ES-I3 (cell line): Measurements from ENCODE around the gene CAMSAP1.

Source experiments
- H3K36me3 ChIP-seq: 2 replicates; pipeline ENCODE4 v1.6.1; 2013; ENCODE audit warnings: mild to moderate bottlenecking, low read length, control low read depth, moderate library complexity; ENCODE audit not compliant: insufficient read depth
- H3K4me1 ChIP-seq: 2 replicates; pipeline ENCODE4 v1.6.1; 2013; ENCODE audit warnings: mild to moderate bottlenecking, control low read depth, low read length; ENCODE audit not compliant: insufficient read depth
- H3K9ac ChIP-seq: 2 replicates; pipeline ENCODE4 v1.6.1; 2013; ENCODE audit warnings: low read depth, mild to moderate bottlenecking, low read length, moderate library complexity
- H3K9me3 ChIP-seq: 2 replicates; pipeline ENCODE4 v1.6.1; 2013; ENCODE audit warnings: mild to moderate bottlenecking, low read length, moderate library complexity; ENCODE audit not compliant: control insufficient read depth, insufficient read depth

The CAMSAP1 gene

GRCh38 chr9:135822374-135822755 lies 85.0 kb downstream of the CAMSAP1 start:
- Histone ChIP-seq H3K36me3 (peaks cover 14% of the 10 kb centered on the region), H3K9ac (no peak overlapping the region), H3K4me1 (no peaks in the 10 kb centered on the region), H3K9me3 (no peaks in the 10 kb centered on the region)

DNA sequence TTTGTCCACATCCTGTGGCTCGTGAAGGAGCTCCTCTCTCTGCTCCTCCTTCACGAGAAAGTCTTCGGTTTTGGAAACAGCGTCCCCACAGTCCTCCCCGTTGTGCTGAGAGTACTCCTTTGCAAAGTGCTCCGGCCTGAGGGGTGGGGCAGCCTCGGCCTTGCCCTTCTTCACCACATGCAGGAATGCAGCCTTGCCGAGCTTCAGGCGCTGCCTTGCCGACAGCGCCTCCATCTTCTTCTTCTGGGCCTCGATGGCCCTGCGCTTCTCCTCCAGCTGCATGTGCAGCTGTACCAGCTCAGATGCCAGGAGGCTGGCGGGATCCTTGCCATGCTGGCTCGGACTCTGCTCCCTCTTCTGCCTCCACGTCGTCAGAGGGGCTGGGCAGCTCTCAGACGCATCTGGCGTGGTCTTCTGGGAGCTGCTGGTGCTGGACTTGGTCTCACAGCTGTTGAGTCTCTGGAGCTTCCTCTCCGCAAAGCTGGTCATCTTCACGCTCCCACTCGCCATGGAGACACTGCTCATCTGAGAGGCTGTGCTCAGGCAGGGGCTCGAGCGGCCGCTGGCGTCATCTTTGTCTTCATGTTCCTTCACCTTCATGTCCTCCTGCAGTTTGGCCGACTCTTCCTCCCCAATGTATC lies 85.5 kb downstream of the CAMSAP1 start:
- no peak overlapping the region for H3K9ac ChIP-seq
- H3K4me1 ChIP-seq, result no peaks in the 10 kb centered on the region
- no peaks in the 10 kb centered on the region for H3K9me3 ChIP-seq
- peaks cover 14% of the 10 kb centered on the region for H3K36me3 ChIP-seq

DNA sequence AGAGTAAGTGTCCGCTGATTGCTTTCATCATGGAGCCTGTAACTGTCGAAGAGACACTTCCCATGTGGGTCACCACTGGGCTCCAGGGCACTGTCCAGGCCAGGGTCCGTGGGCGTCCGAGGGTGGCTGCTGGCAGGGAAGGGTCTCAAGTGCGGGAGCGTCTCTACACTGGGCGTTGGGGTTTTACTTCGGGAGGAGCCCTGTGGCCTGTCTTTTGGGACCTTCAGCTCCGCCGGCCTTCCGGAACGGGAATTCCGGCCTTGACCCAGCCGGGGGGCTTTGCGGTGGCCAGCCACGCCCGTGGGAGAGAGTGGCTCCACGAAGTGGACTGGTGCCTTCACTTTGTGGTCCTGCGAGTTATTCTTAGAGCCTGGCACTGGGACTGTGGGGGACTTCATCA lies 86.2 kb downstream of the CAMSAP1 start:
- Histone ChIP-seq H3K36me3 (peaks cover 14% of the 10 kb centered on the region), H3K4me1 (no peaks in the 10 kb centered on the region), H3K9ac (no peak overlapping the region), H3K9me3 (no peaks in the 10 kb centered on the region)

- H3K9me3 ChIP-seq, result no peaks in the 10 kb centered on the region
- peaks cover 14% of the 10 kb centered on the region for H3K36me3 ChIP-seq
- H3K9ac ChIP-seq, result no peak overlapping the region
- no peaks in the 10 kb centered on the region for H3K4me1 ChIP-seq
These were observed 86.7 kb downstream of the CAMSAP1 start for GRCh38 chr9:135820661-135821060.

DNA sequence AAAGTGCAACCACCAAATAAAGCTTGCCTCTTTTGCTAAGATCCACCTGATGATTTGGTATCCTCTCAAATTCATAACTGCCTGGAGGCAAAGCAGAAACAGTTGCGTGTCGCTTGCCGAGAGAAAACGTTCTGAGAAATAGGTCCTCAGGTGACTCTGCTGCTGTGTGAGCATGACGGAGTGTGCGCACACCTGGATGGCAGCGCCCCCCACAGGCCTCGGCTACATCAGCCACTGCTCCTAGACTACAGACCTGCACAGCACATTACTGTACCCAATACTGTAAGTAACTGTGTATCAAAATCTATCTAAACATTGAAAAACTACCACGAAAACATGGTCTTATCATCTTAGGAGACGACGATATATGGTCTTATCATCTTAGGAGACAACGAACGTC lies 87.4 kb downstream of the CAMSAP1 start:
- Histone ChIP-seq H3K9ac (no peak overlapping the region), H3K36me3 (peaks cover 16% of the 10 kb centered on the region), H3K4me1 (no peaks in the 10 kb centered on the region), H3K9me3 (no peaks in the 10 kb centered on the region)

DNA sequence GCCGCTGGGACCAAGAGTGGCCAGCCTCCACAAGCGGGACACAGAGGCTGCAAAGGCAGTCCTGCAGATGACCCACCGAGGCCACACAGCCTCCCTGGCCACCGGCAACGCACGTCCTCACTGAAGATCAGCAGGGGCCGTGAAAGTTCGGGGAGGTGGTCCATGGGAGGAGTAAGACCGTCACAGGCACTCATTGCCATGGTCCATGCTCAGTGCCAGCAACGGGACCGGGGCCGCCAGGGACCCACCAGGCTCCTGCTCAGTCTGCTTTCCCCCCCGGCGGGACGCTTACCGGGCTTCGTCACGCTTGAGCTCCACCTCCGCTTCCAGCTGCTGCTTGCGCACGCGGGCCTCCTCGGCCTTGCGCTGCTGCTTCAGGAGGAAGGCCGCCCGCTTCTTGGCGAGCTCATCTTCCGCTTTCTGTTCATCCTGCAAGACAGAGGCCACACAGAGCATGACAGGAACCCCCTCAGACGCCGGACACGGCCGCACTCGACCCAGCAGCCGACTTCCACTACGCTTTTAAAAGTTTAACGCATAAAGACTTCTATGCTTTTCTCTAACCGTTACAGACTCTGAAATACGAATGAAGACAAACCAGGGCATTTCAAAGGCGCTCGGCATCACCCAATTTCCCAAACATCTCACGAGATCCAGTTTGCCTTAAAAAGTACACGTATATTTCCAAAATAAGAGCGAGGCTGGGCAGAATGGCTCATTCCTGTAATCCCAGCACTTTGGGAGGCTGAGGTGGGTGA lies 88.4 kb downstream of the CAMSAP1 start:
- Histone ChIP-seq H3K4me1 (no peaks in the 10 kb centered on the region), H3K9me3 (no peaks in the 10 kb centered on the region), H3K9ac (no peak overlapping the region), H3K36me3 (peaks cover 20% of the 10 kb centered on the region)

- no peak overlapping the region for H3K9ac ChIP-seq
- no peaks in the 10 kb centered on the region for H3K4me1 ChIP-seq
- H3K9me3 ChIP-seq, result no peaks in the 10 kb centered on the region
- peaks cover 20% of the 10 kb centered on the region for H3K36me3 ChIP-seq
These were observed 89.2 kb downstream of the CAMSAP1 start for GRCh38 chr9:135817951-135818717.

DNA sequence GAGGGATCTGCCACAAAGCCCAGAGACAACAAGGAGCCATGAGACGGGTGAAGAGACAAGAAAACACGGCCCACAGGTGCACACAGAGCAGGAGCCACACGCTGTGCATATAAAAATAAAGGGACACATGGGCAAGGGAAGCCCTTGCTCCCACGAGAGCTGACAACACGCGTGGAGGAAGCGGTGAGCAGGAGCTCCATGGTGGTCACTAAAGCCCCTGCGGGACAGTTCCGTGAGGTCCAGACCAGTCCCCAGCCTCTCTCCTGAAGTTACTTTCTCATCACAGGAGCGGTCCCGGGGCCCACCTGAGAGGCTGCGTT lies 90.7 kb downstream of the CAMSAP1 start:
- peaks cover 23% of the 10 kb centered on the region for H3K36me3 ChIP-seq

DNA sequence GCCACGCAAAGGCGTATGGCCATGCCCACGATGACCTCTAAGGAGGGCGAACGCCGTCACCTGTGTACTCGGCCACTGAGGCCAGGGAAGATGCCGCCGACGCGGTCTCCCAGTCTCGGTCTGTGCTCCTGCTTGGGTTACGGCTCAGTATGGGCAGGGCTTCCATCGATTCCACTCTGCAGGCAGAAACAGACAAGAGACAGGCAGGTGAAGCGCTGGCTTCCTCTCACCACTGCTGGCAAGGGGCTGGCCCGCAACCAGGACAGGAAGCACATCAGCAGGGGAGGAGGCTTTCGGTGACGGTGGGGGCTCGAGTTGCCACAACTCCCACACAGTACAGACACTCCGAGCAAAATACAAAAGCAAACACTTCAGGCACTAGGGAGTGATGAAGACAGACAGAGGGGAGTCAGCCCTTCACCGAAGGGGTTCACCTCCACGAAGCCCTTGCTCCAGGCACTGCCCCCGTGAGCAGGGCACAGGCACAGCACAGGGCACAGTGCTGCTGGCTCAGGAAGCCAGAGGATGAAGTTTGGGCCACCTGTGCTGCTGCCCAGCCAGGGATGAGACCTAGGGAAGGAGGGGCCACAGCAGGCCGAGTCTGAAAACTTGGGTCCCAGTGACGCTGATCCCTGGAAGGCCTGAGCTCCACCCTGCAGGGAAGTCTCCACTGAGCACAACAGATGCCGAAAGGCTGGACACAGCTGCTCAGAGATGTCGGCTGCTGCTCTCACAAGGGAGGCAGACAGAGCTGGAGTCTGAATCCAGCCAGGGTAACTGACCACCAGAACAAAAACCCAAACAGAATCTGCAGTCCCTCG lies 91.3 kb downstream of the CAMSAP1 start:
- H3K36me3 ChIP-seq, result peaks cover 21% of the 10 kb centered on the region
- H3K4me1 ChIP-seq, result no peaks in the 10 kb centered on the region
- H3K9me3 ChIP-seq, result no peaks in the 10 kb centered on the region
- no peak overlapping the region for H3K9ac ChIP-seq

More for the DNA sequence above, 90.7 kb downstream of the CAMSAP1 start:
- Histone ChIP-seq H3K9ac (no peak overlapping the region), H3K9me3 (no peaks in the 10 kb centered on the region), H3K4me1 (no peaks in the 10 kb centered on the region)

DNA sequence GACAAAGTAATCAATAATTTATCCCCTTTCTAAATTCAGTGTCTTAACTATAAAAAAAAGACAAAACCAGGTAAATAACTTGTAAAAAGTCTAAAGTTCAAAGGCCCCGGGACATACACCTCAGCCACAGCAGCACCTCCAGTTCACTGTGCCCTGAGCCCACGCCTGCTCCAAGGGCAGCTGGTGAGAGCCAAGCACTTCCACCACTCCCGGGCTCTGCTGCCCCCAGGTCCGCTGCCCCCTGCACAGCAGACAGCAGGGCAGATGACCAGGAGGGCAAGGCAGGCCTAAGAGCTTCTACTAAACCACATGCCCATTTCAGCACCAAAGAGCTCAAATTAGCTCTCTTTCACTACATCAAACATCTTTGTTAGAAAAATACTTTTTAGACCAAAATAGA lies 91.9 kb downstream of the CAMSAP1 start:
- H3K4me1 ChIP-seq, result no peaks in the 10 kb centered on the region
- no peaks in the 10 kb centered on the region for H3K9me3 ChIP-seq
- H3K9ac ChIP-seq, result no peak overlapping the region
- peaks cover 19% of the 10 kb centered on the region for H3K36me3 ChIP-seq

GRCh38 chr9:135814421-135815095 lies 92.8 kb downstream of the CAMSAP1 start:
- Histone ChIP-seq H3K9ac (no peak overlapping the region), H3K36me3 (peaks cover 20% of the 10 kb centered on the region)

DNA sequence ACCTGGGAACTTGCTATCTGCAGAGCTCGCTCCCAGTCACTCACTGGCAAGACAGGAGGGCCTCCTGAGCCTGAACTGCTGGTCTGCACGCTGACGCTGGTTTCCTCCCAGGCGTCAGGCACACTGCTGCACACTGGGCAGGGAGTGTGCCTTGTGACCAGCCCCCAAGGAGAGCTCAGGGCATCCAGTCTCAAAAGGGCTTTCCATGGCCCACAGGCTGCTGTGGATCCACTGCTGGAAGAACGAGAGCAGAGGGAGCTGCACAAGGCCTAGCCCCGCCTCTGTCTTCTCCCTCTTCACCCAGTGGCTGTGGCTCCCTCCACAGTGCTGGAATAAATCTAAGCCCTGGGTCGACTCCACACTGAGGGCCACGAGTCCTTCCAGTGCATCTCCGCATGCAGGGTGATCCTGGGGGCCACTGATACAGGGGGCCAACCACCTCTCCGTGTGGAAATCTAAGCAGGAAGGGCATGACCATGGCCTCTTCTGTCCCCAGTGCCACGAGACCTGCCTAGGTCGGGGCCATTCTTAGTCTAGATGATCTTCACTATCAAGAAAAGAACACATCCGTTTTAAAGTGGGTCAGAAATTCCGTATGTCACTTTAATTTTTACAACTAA lies 93.6 kb downstream of the CAMSAP1 start:
- Histone ChIP-seq H3K4me1 (no peaks in the 10 kb centered on the region), H3K36me3 (peaks cover 22% of the 10 kb centered on the region), H3K9me3 (no peaks in the 10 kb centered on the region), H3K9ac (no peak overlapping the region)

More at GRCh38 chr9:135814421-135815095, 92.8 kb downstream of the CAMSAP1 start:
- H3K4me1 ChIP-seq, result no peaks in the 10 kb centered on the region
- no peaks in the 10 kb centered on the region for H3K9me3 ChIP-seq

- H3K36me3 ChIP-seq, result peaks cover 20% of the 10 kb centered on the region
These were observed 94.4 kb downstream of the CAMSAP1 start for GRCh38 chr9:135812961-135813360.

More at GRCh38 chr9:135812961-135813360, 94.4 kb downstream of the CAMSAP1 start:
- Histone ChIP-seq H3K9me3 (no peaks in the 10 kb centered on the region), H3K9ac (no peak overlapping the region), H3K4me1 (no peaks in the 10 kb centered on the region)
